ENCODE results near the gene HEBP1. TPM values are rescaled to one million over a fixed set of nuclear protein-coding genes. Genes with fewer than 3 reads are reported as not detected.

The HEBP1 gene
- total RNA-seq, 1 experiment from 2014 or later: 22.2 TPM

- no peak overlapping the region for H3K4ac ChIP-seq (ENCODE audit: low read depth, low read length)
- Mint-ChIP-seq H3K9me3 (no peaks in the 10 kb centered on the region), H3K27me3 (ENCODE audit: low read depth) (peaks cover 2% of the 10 kb centered on the region), H3K36me3 (ENCODE audit: insufficient read depth in 1 of 3, low read depth in 3 of 3) (peaks cover 0 to 7% (median 4%) of the 10 kb centered on the region in 3 experiments; a peak in 3 of 7 replicates), H3K27ac (no peak overlapping the region; a peak in 1 of 7 replicates), H3K4me3 (no peak overlapping the region), H3K4me1 (peaks cover 44 to 56% of the 10 kb centered on the region in 2 experiments)
- no peak overlapping the region for H2AFZ ChIP-seq (ENCODE audit: low read length)
- no peak overlapping the region for H2AK5ac ChIP-seq (ENCODE audit: insufficient read length, low read length)
- H3K9me3 ChIP-seq (ENCODE audit: control insufficient read depth, low read depth, low read length): no peaks in the 10 kb centered on the region
- H3K56ac ChIP-seq (ENCODE audit: insufficient read length, low read depth, low read length): no peak overlapping the region
- no peak overlapping the region for H2BK120ac ChIP-seq (ENCODE audit: low read depth, low read length, poor library complexity, severe bottlenecking)
- H4K5ac ChIP-seq (ENCODE audit: insufficient read length, low read depth, low read length): no peak overlapping the region
- H4K8ac ChIP-seq (replicated peaks; ENCODE audit: insufficient read length, low read depth, low read length): no peak overlapping the region
- no peak overlapping the region for H3K23ac ChIP-seq (ENCODE audit: insufficient read length, low read depth, low read length)
- H2BK15ac ChIP-seq (ENCODE audit: low read depth, low read length): no peak overlapping the region
- no CpG with 5 or more reads among the region's 3 CpGs for WGBS (ENCODE audit: extremely low coverage, insufficient read length, low lambda C conversion rate)
- no peak for TF ChIP-seq CTCF (conservative IDR thresholded peaks at IDR 0.05)
- no peak overlapping the region for H3K14ac ChIP-seq (ENCODE audit: insufficient read depth, low read length)
- peaks cover 8% of the 10 kb centered on the region for H3K23me2 ChIP-seq (ENCODE audit: insufficient read length, low read depth, low read length, poor library complexity, severe bottlenecking)
- no peak overlapping the region for H4K91ac ChIP-seq (ENCODE audit: insufficient read length, low read depth, low read length)
- no peak overlapping the region for H3K18ac ChIP-seq (ENCODE audit: insufficient read length, low read depth, low read length)
- H3K79me1 ChIP-seq (ENCODE audit: insufficient read depth, low read depth, low read length, poor library complexity, severe bottlenecking): no peaks in the 10 kb centered on the region
- H2BK5ac ChIP-seq (ENCODE audit: insufficient read length, low read length): no peak overlapping the region
- H3K4me2 ChIP-seq (ENCODE audit: insufficient read depth, insufficient read length, low read length): no peak overlapping the region
- peaks cover 7% of the 10 kb centered on the region; the same call in 1 of the 2 replicates for H3K4me1 ChIP-seq (ENCODE audit: insufficient read depth, low read length)
- H3K9ac ChIP-seq (ENCODE audit: extremely low read depth, insufficient read length, low read length): no peak overlapping the region
- no peak for DNase-seq
- no peaks in the 10 kb centered on the region; the same call in 1 of the 2 replicates for H3K79me2 ChIP-seq (ENCODE audit: insufficient read depth, low read length)
- H3T11ph ChIP-seq (ENCODE audit: low read length): no peak overlapping the region
- H2BK20ac ChIP-seq (ENCODE audit: low read depth, low read length, poor library complexity, severe bottlenecking): no peak overlapping the region
- no peaks in the 10 kb centered on the region for H3K27me3 ChIP-seq (ENCODE audit: insufficient read depth, low read length)
- H4K20me1 ChIP-seq (ENCODE audit: control insufficient read depth, insufficient read depth, insufficient read length): no peaks in the 10 kb centered on the region
- no peak overlapping the region for H3K27ac ChIP-seq (ENCODE audit: insufficient read length, low read depth, low read length)
- no peak overlapping the region for H2BK12ac ChIP-seq (ENCODE audit: insufficient read length, low read depth, low read length)
Measured at GRCh38 chr12:12995088-12995487, 5.0 kb downstream of the HEBP1 start.

Measured in H9 (cell line).